Stimulated activated CD4-positive, alpha-beta T cell treated with anti-CD3 and anti-CD28 coated beads, Interleukin-1b, Interleukin-23, amount 100 ng/mL, for 24 hours (primary cell): ENCODE results near the gene SFMBT2.

Source experiments
- DNase-seq, 4 experiments: peaks; one replicate each; pipeline ENCODE4 v3.0.0-alpha.2; 2020; ENCODE audit warnings: low read depth in 4 of 4, low spot score in 1 of 4

Gene SFMBT2

GRCh38 chr10:7159928-7160327, 250.9 kb downstream of the SFMBT2 start:
- no peak for DNase-seq

GRCh38 chr10:7159517-7159916, 251.3 kb downstream of the SFMBT2 start:
- no peak for DNase-seq

GRCh38 chr10:7157091-7157490, 253.7 kb downstream of the SFMBT2 start:
- DNase-seq: no peak

- no peak for DNase-seq
These were observed 257.1 kb downstream of the SFMBT2 start for GRCh38 chr10:7153750-7154149.

- no peak for DNase-seq
These were observed 257.9 kb downstream of the SFMBT2 start for GRCh38 chr10:7152982-7153381.

GRCh38 chr10:7152341-7152740, 258.5 kb downstream of the SFMBT2 start:
- DNase-seq: no peak

- no peak for DNase-seq
These were observed 259.3 kb downstream of the SFMBT2 start for GRCh38 chr10:7151538-7151937.

GRCh38 chr10:7150349-7150748, 260.5 kb downstream of the SFMBT2 start:
- DNase-seq: no peak

GRCh38 chr10:7146189-7146588, 264.6 kb downstream of the SFMBT2 start:
- DNase-seq: no peak

- DNase-seq: no peak
These were observed 274.8 kb downstream of the SFMBT2 start for GRCh38 chr10:7136016-7136415.

GRCh38 chr10:7135188-7135587, 275.6 kb downstream of the SFMBT2 start:
- no peak for DNase-seq

- DNase-seq: no peak
These were observed 276.4 kb downstream of the SFMBT2 start for GRCh38 chr10:7134448-7134847.

GRCh38 chr10:7133958-7134357, 276.9 kb downstream of the SFMBT2 start:
- no peak for DNase-seq

GRCh38 chr10:7133278-7133677, 277.6 kb downstream of the SFMBT2 start:
- DNase-seq: no peak

GRCh38 chr10:7130191-7130911, 280.5 kb downstream of the SFMBT2 start:
- DNase-seq: no peak

- no peak for DNase-seq
These were observed 287.1 kb downstream of the SFMBT2 start for GRCh38 chr10:7123774-7124173.

- no peak for DNase-seq
These were observed 288.3 kb downstream of the SFMBT2 start for GRCh38 chr10:7122561-7122960.

- peak; percentile 33 to 57 (median 48) for DNase-seq
These were observed 289.6 kb downstream of the SFMBT2 start for GRCh38 chr10:7121154-7121797.

GRCh38 chr10:7119325-7120015, 291.4 kb downstream of the SFMBT2 start:
- no peak for DNase-seq

GRCh38 chr10:7117806-7118674, 292.8 kb downstream of the SFMBT2 start:
- DNase-seq: no peak

- DNase-seq: no peak
These were observed 293.5 kb downstream of the SFMBT2 start for GRCh38 chr10:7117177-7117799.
